ENCODE results near the gene AQP4. TPM values are rescaled to one million over a fixed set of nuclear protein-coding genes. Genes with fewer than 3 reads are reported as not detected.

AQP4 gene
- total RNA-seq, 2 experiments from 2014 or later = not detected

- no peaks in the 10 kb centered on the region for H3K9me3 ChIP-seq (ENCODE audit: low read length)
- POLR2A ChIA-PET = no interaction called here
- H3K4me3 ChIP-seq (ENCODE audit: low read depth, low read length, poor library complexity, severe bottlenecking) = no peak overlapping the region
- no peaks in the 10 kb centered on the region for H3K79me2 ChIP-seq (ENCODE audit: insufficient read depth, low read depth, low read length)
- no TSS peak for BruUV-seq (replicated peaks)
- CTCF ChIA-PET (ENCODE audit: unreplicated experiment) = no interaction called here
- H2AFZ ChIP-seq (ENCODE audit: low read length) = no peak overlapping the region
- DNase-seq (ENCODE audit: low spot score) = no peak
- H3K4me1 ChIP-seq (ENCODE audit: insufficient read depth, low read length, poor library complexity, severe bottlenecking) = no peaks in the 10 kb centered on the region
- no peak for TF ChIP-seq EZH2phosphoT487 (IDR thresholded peaks at IDR 0.05; ENCODE audit: borderline replicate concordance, low read depth, low read length)
- no peak for TF ChIP-seq CTCF (conservative IDR thresholded peaks at IDR 0.05; ENCODE audit: low read length)
- no peaks in the 10 kb centered on the region for H3K36me3 ChIP-seq (ENCODE audit: insufficient read depth, low read length)
- no peaks in the 10 kb centered on the region for H4K20me1 ChIP-seq (ENCODE audit: insufficient read depth, low read length)
- no peaks in the 10 kb centered on the region for H3K9me2 ChIP-seq (ENCODE audit: insufficient read depth, low read length)
- H3K27ac ChIP-seq (ENCODE audit: low read depth, low read length, poor library complexity, severe bottlenecking) = no peak overlapping the region
- intact Hi-C loops (cut with micrococcal nuclease; ENCODE audit: unreplicated experiment) = no loop called here
- H3K4me2 ChIP-seq (ENCODE audit: low read length) = no peak overlapping the region
Observed at GRCh38 chr18:26862084-26862483, 3.4 kb downstream of the AQP4 start.

- Histone ChIP-seq H3K9me2 (ENCODE audit: insufficient read depth, low read length) (no peaks in the 10 kb centered on the region), H4K20me1 (ENCODE audit: insufficient read depth, low read length) (no peaks in the 10 kb centered on the region), H3K36me3 (ENCODE audit: insufficient read depth, low read length) (no peaks in the 10 kb centered on the region), H3K9me3 (ENCODE audit: low read length) (no peaks in the 10 kb centered on the region), H2AFZ (ENCODE audit: low read length) (no peak overlapping the region), H3K4me1 (ENCODE audit: insufficient read depth, low read length, poor library complexity, severe bottlenecking) (no peaks in the 10 kb centered on the region), H3K79me2 (ENCODE audit: insufficient read depth, low read depth, low read length) (no peaks in the 10 kb centered on the region), H3K4me3 (ENCODE audit: low read depth, low read length, poor library complexity, severe bottlenecking) (no peak overlapping the region), H3K27ac (ENCODE audit: low read depth, low read length, poor library complexity, severe bottlenecking) (no peak overlapping the region), H3K4me2 (ENCODE audit: low read length) (no peak overlapping the region)
- no TSS peak for BruUV-seq (replicated peaks)
- POLR2A ChIA-PET = interaction anchor here (0.5 kb wide), 1 partner anchor 10 kb away, joined by 3 read pairs; no protein-coding TSS in a partner anchor
- no peak for DNase-seq (ENCODE audit: low spot score)
- intact Hi-C loops (cut with micrococcal nuclease; ENCODE audit: unreplicated experiment) = no loop called here
- CTCF ChIA-PET (ENCODE audit: unreplicated experiment) = no interaction called here
- TF ChIP-seq CTCF (conservative IDR thresholded peaks at IDR 0.05; ENCODE audit: low read length) = no peak
Observed at GRCh38 chr18:26854292-26854881, 11.1 kb downstream of the AQP4 start.

GRCh38 chr18:26853401-26853800 lies 12.1 kb downstream of the AQP4 start:
- no peaks in the 10 kb centered on the region for H3K9me3 ChIP-seq (ENCODE audit: low read length)
- H3K4me3 ChIP-seq (ENCODE audit: low read depth, low read length, poor library complexity, severe bottlenecking) = no peak overlapping the region
- H3K4me1 ChIP-seq (ENCODE audit: insufficient read depth, low read length, poor library complexity, severe bottlenecking) = no peaks in the 10 kb centered on the region
- H3K27ac ChIP-seq (ENCODE audit: low read depth, low read length, poor library complexity, severe bottlenecking) = no peak overlapping the region
- intact Hi-C loops (cut with micrococcal nuclease; ENCODE audit: unreplicated experiment) = no loop called here
- H3K4me2 ChIP-seq (ENCODE audit: low read length) = no peak overlapping the region
- BruUV-seq (replicated peaks) = no TSS peak
- H4K20me1 ChIP-seq (ENCODE audit: insufficient read depth, low read length) = no peaks in the 10 kb centered on the region
- TF ChIP-seq CTCF (conservative IDR thresholded peaks at IDR 0.05; ENCODE audit: low read length) (no peak), EZH2phosphoT487 (IDR thresholded peaks at IDR 0.05; ENCODE audit: borderline replicate concordance, low read depth, low read length) (no peak)
- H2AFZ ChIP-seq (ENCODE audit: low read length) = no peak overlapping the region
- ChIA-PET POLR2A (interaction anchor here (1.1 kb wide), 1 partner anchor 11 kb away, joined by 3 read pairs; no protein-coding TSS in a partner anchor), CTCF (ENCODE audit: unreplicated experiment) (no interaction called here)
- DNase-seq (ENCODE audit: low spot score) = no peak
- no peaks in the 10 kb centered on the region for H3K36me3 ChIP-seq (ENCODE audit: insufficient read depth, low read length)
- no peaks in the 10 kb centered on the region for H3K79me2 ChIP-seq (ENCODE audit: insufficient read depth, low read depth, low read length)
- no peaks in the 10 kb centered on the region for H3K9me2 ChIP-seq (ENCODE audit: insufficient read depth, low read length)

Data from OCI-LY7 (cell line).